Ishikawa (cell line): ENCODE measurements around the gene MYH15.

ENCODE experiments used
- CEBPB ChIP-seq: IDR thresholded peaks from 2 replicates; pipeline ENCODE4 v1.6.1; 2012
- CREB1 ChIP-seq: IDR thresholded peaks from 2 replicates; pipeline ENCODE4 v1.6.1; 2012; ENCODE audit warnings: low read depth
- EGR1 ChIP-seq: IDR thresholded peaks from 2 replicates; pipeline ENCODE4 v1.6.1; 2012
- EP300 ChIP-seq: IDR thresholded peaks from 2 replicates; pipeline ENCODE4 v1.6.1; 2012; ENCODE audit warnings: borderline replicate concordance
- FOXM1 ChIP-seq: IDR thresholded peaks from 2 replicates; pipeline ENCODE4 v1.6.1; 2012; ENCODE audit warnings: low read depth, borderline replicate concordance
- MAX ChIP-seq: IDR thresholded peaks from 2 replicates; pipeline ENCODE4 v1.6.1; 2012
- NFIC ChIP-seq: IDR thresholded peaks from 2 replicates; pipeline ENCODE4 v1.6.1; 2012
- RAD21 ChIP-seq: IDR thresholded peaks from 2 replicates; pipeline ENCODE4 v1.6.1; 2012; ENCODE audit warnings: low read depth
- REST ChIP-seq: IDR thresholded peaks from 2 replicates; pipeline ENCODE4 v1.6.1; 2012; ENCODE audit warnings: low read depth, mild to moderate bottlenecking
- TAF1 ChIP-seq: IDR thresholded peaks from 2 replicates; pipeline ENCODE4 v1.6.1; 2012; ENCODE audit warnings: low read depth, mild to moderate bottlenecking
- TCF12 ChIP-seq: IDR thresholded peaks from 2 replicates; pipeline ENCODE4 v1.6.1; 2012; ENCODE audit warnings: low read depth
- TEAD4 ChIP-seq: IDR thresholded peaks from 2 replicates; pipeline ENCODE4 v1.6.1; 2012
- USF1 ChIP-seq: IDR thresholded peaks from 2 replicates; pipeline ENCODE4 v1.6.1; 2012
- YY1 ChIP-seq: IDR thresholded peaks from 2 replicates; pipeline ENCODE4 v1.6.1; 2012; ENCODE audit warnings: low read depth
- ZBTB7A ChIP-seq: IDR thresholded peaks from 2 replicates; pipeline ENCODE4 v1.6.1; 2012; ENCODE audit warnings: low read depth

The MYH15 gene

GRCh38 chr3:108505811-108506210 is 4.6 kb downstream of the MYH15 start:
- TF ChIP-seq REST (no peak), YY1 (no peak), RAD21 (no peak), MAX (no peak), FOXM1 (no peak), TEAD4 (no peak), ZBTB7A (no peak), TCF12 (no peak), CREB1 (no peak), EP300 (no peak), USF1 (no peak), CEBPB (no peak), TAF1 (no peak), NFIC (no peak), EGR1 (no peak)

GRCh38 chr3:108503722-108504121 is 6.7 kb downstream of the MYH15 start:
- TF ChIP-seq EGR1 (no peak), MAX (no peak), EP300 (no peak)

- TF ChIP-seq YY1 = no peak
- no peak for TF ChIP-seq USF1
- TF ChIP-seq RAD21 = no peak
- TF ChIP-seq CEBPB = no peak
- TF ChIP-seq TCF12 = no peak
- no peak for TF ChIP-seq NFIC
- no peak for TF ChIP-seq ZBTB7A
- no peak for TF ChIP-seq FOXM1
- no peak for TF ChIP-seq REST
- TF ChIP-seq TEAD4 = no peak
Observed at GRCh38 chr3:108501535-108501934, 8.9 kb downstream of the MYH15 start.

- no peak for TF ChIP-seq EP300
- no peak for TF ChIP-seq YY1
- no peak for TF ChIP-seq NFIC
- no peak for TF ChIP-seq FOXM1
- no peak for TF ChIP-seq MAX
- TF ChIP-seq REST = no peak
- no peak for TF ChIP-seq TEAD4
- no peak for TF ChIP-seq RAD21
- no peak for TF ChIP-seq EGR1
- no peak for TF ChIP-seq USF1
- no peak for TF ChIP-seq CEBPB
- TF ChIP-seq CREB1 = no peak
- TF ChIP-seq TCF12 = no peak
- no peak for TF ChIP-seq TAF1
- TF ChIP-seq ZBTB7A = no peak
Observed at GRCh38 chr3:108500728-108501127, 9.7 kb downstream of the MYH15 start.
